PC-9 (cell line): ENCODE data around the gene OPN1SW. TPM values are rescaled to one million over a fixed set of nuclear protein-coding genes. Genes with fewer than 3 reads are reported as not detected.
A peak's percentile ranks its signal among the peaks of the same experiment; 100 is the strongest.

Experiments
- Bru-seq: library from RNA; stranded (reverse); fragments of 400-500 nt; gene quantifications from one replicate; lab custom pipeline; 2021; lab: Mats Ljungman, UMichigan
- BruChase-seq, 2 experiments: library from RNA; stranded (reverse); fragments of 400-500 nt; gene quantifications; one replicate each; lab custom pipeline; 2021; lab: Mats Ljungman, UMichigan
- BruUV-seq: library from RNA; stranded (reverse); fragments of 400-500 nt; replicated peaks from 2 replicates; lab custom pipeline; 2021; lab: Mats Ljungman, UMichigan
- CTCF ChIA-PET: fragments of 300-600 bp; sonication (Branson Sonifier 250); formaldehyde crosslinking; loops from one replicate; lab custom pipeline; 2022; ENCODE audit warnings: antibody characterized with exemption; lab: Charles Lee
- POLR2A ChIA-PET: fragments of 300-600 bp; sonication (Branson Sonifier 250); formaldehyde crosslinking; loops from one replicate; lab custom pipeline; 2022; ENCODE audit warnings: antibody characterized with exemption; ENCODE audit not compliant: unreplicated experiment; lab: Charles Lee
- DNase-seq, 2 experiments: peaks; one replicate each; pipeline versions ENCODE4 v3.0.0 to v3.0.0-alpha.2; 2015 to 2022; ENCODE audit warnings: mixed read lengths in 1 of 2
- H2AFZ ChIP-seq: fragments of 200-600 bp; sonication (generic); 2 replicates; pipeline ENCODE4 v1.8.1; 2017; ENCODE audit warnings: antibody characterized with exemption
- H3F3A ChIP-seq: fragments of 200-600 bp; sonication (generic); 2 replicates; pipeline ENCODE4 v1.8.1; 2017; ENCODE audit warnings: antibody characterized with exemption, mild to moderate bottlenecking, low read depth; ENCODE audit not compliant: insufficient read depth
- H3K27ac ChIP-seq: fragments of 200-600 bp; sonication (generic); 2 replicates; pipeline ENCODE4 v1.6.1; 2016; ENCODE audit warnings: mixed run types
- H3K27me3 ChIP-seq: fragments of 200-600 bp; sonication (generic); 2 replicates; pipeline ENCODE4 v1.6.1; 2016; ENCODE audit warnings: low read depth, mixed run types; ENCODE audit not compliant: insufficient read depth
- H3K36me3 ChIP-seq: fragments of 200-600 bp; sonication (generic); 2 replicates; pipeline ENCODE4 v1.6.1; 2016; ENCODE audit warnings: low read depth, mixed run types
- H3K4me1 ChIP-seq: fragments of 200-600 bp; sonication (generic); replicated peaks from 2 replicates; pipeline ENCODE4 v1.6.1; 2016; ENCODE audit warnings: mixed run types; ENCODE audit not compliant: insufficient read depth
- H3K4me2 ChIP-seq: fragments of 200-600 bp; sonication (generic); 2 replicates; pipeline ENCODE4 v1.6.1; 2017; ENCODE audit warnings: mixed run types
- H3K4me3 ChIP-seq: fragments of 200-600 bp; sonication (generic); 2 replicates; pipeline ENCODE4 v1.6.1; 2016; ENCODE audit warnings: mixed run types
- H3K79me2 ChIP-seq: fragments of 200-600 bp; sonication (generic); 2 replicates; pipeline ENCODE4 v1.6.1; 2017; ENCODE audit warnings: low read depth, mixed run types
- H3K9me2 ChIP-seq: fragments of 200-600 bp; sonication (generic); 2 replicates; pipeline ENCODE4 v1.8.1; 2017; ENCODE audit warnings: mild to moderate bottlenecking; ENCODE audit not compliant: insufficient read depth
- H3K9me3 ChIP-seq: fragments of 200-600 bp; sonication (generic); 2 replicates; pipeline ENCODE4 v1.8.1; 2016; ENCODE audit warnings: low read depth; ENCODE audit not compliant: insufficient read depth
- H4K20me1 ChIP-seq: fragments of 200-600 bp; sonication (generic); 2 replicates; pipeline ENCODE4 v1.8.1; 2017; ENCODE audit not compliant: insufficient read depth
- CTCF ChIP-seq: fragments of 200-600 bp; sonication (generic); conservative IDR thresholded peaks from 2 replicates; pipeline ENCODE4 v1.6.1; 2017; ENCODE audit warnings: mixed run types, antibody characterized with exemption, mild to moderate bottlenecking, moderate library complexity
- EZH2 ChIP-seq: fragments of 200-600 bp; sonication (generic); IDR thresholded peaks from 2 replicates; pipeline ENCODE4 v1.8.0; 2017; ENCODE audit warnings: antibody characterized with exemption, low read depth
- intact Hi-C: fragments of 100-400 bp; cut with micrococcal nuclease; formaldehyde crosslinking; loops from one replicate; pipeline ENCODE4 v1.10.0; 2022; ENCODE audit not compliant: unreplicated experiment
- long read RNA-seq: library from polyadenylated mRNA; stranded (forward); transcript quantifications from one replicate; pipeline ENCODE4 v2.0.0, GENCODE V29; 2022
- total RNA-seq: library from RNA; stranded (reverse); gene quantifications from 2 replicates; pipeline ENCODE4 v1.2.3, GENCODE V29; 2021

OPN1SW gene
- not detected in 2 replicates for total RNA-seq
- Bru-seq, nascent RNA = percentile 12 among the genes with signal in this experiment
- BruChase-seq, experiment 1, labeled RNA remaining after a 2-hour chase = not detected
- BruChase-seq, experiment 2, labeled RNA remaining after a 6-hour chase = not detected
- long read RNA-seq, partial matches to known transcripts = 0 of 7 reads
- long read RNA-seq, other reads (novel, unspliced or antisense) = 7 of 7 reads

GRCh38 chr7:128775744-128776474, at the start of gene OPN1SW:
OPN1SW (minus strand) TSS chr7:128775794; CDS start chr7:128775781, 13 bp downstream.
- TF ChIP-seq EZH2 = no peak
- no peak for TF ChIP-seq CTCF
- POLR2A ChIA-PET = no interaction called here

GRCh38 chr7:128821724-128822123, 46.1 kb upstream of the OPN1SW start:
- Histone ChIP-seq H3K4me3 (no peak overlapping the region), H3K9me2 (no peaks in the 10 kb centered on the region), H3K79me2 (no peaks in the 10 kb centered on the region), H4K20me1 (no peaks in the 10 kb centered on the region), H3K27ac (no peak overlapping the region), H3K27me3 (peaks cover 31% of the 10 kb centered on the region), H3K4me2 (no peak overlapping the region), H2AFZ (no peak overlapping the region), H3K4me1 (peaks cover 3% of the 10 kb centered on the region), H3K36me3 (no peaks in the 10 kb centered on the region), H3K9me3 (no peaks in the 10 kb centered on the region), H3F3A (peaks cover 2% of the 10 kb centered on the region; the same call in 1 of the 2 replicates)
- BruUV-seq = no TSS peak
- ChIA-PET CTCF (interaction anchor here (0.6 kb wide), 1 partner anchor 216 kb away, joined by 15 read pairs; no protein-coding TSS in a partner anchor), POLR2A (no interaction called here)
- no peak for DNase-seq
- no peak for TF ChIP-seq CTCF
- no peak for TF ChIP-seq EZH2
- intact Hi-C loops = no loop called here

More at GRCh38 chr7:128775744-128776474, at the start of gene OPN1SW:
- H3K27ac ChIP-seq = no peak within 1 kb of the TSS
- no peak for DNase-seq
- intact Hi-C loops = no loop called here
- H3F3A ChIP-seq = peaks cover 13% of the 10 kb centered on the region
- CTCF ChIA-PET = no interaction called here
- no peak within 1 kb of the TSS for H2AFZ ChIP-seq
- H3K4me1 ChIP-seq = no peaks in the 10 kb centered on the region
- no peaks in the 10 kb centered on the region for H3K79me2 ChIP-seq
- H3K36me3 ChIP-seq = no peaks in the 10 kb centered on the region
- H3K9me3 ChIP-seq = no peaks in the 10 kb centered on the region; the same call in 1 of the 2 replicates
- H3K9me2 ChIP-seq = no peaks in the 10 kb centered on the region
- no peaks in the 10 kb centered on the region for H3K27me3 ChIP-seq
- BruUV-seq = TSS peak; percentile 18
- H4K20me1 ChIP-seq = no peaks in the 10 kb centered on the region
- H3K4me2 ChIP-seq = no peak within 1 kb of the TSS
- H3K4me3 ChIP-seq = no peak within 1 kb of the TSS

DNA sequence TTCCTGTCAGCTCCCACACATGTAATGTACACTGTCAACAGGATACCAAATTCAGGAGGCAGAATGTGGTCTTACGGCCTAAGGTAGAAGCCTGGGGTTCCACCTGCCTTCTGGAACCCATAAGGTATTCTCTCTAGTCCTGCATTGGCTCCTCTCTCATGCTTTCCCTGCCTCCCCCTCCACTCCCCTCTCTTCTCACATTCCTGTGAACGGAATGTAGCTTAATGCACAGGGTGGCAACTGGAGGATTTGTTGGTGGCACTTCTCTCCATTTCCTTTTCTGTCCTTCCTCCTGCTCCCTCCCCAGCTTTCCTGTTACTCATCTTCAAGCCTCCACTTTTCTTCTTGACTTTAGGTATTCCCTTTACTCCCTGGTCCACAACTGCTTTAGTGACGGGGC, 43.1 kb upstream of the OPN1SW start:
- no peaks in the 10 kb centered on the region for H3K4me1 ChIP-seq
- DNase-seq = no peak
- H3K4me2 ChIP-seq = no peak overlapping the region
- TF ChIP-seq EZH2 (no peak), CTCF (no peak)
- no peaks in the 10 kb centered on the region for H3K36me3 ChIP-seq
- H3K9me3 ChIP-seq = no peaks in the 10 kb centered on the region
- intact Hi-C loops = no loop called here
- H3K79me2 ChIP-seq = no peaks in the 10 kb centered on the region
- H3K27ac ChIP-seq = no peak overlapping the region
- ChIA-PET CTCF (no interaction called here), POLR2A (no interaction called here)
- no peaks in the 10 kb centered on the region for H4K20me1 ChIP-seq
- H3F3A ChIP-seq = no peaks in the 10 kb centered on the region
- BruUV-seq = no TSS peak
- H2AFZ ChIP-seq = no peak overlapping the region
- peaks cover 36% of the 10 kb centered on the region for H3K27me3 ChIP-seq
- H3K9me2 ChIP-seq = no peaks in the 10 kb centered on the region
- no peak overlapping the region for H3K4me3 ChIP-seq
